ENCODE data around the gene ANKRD31.

DNA sequence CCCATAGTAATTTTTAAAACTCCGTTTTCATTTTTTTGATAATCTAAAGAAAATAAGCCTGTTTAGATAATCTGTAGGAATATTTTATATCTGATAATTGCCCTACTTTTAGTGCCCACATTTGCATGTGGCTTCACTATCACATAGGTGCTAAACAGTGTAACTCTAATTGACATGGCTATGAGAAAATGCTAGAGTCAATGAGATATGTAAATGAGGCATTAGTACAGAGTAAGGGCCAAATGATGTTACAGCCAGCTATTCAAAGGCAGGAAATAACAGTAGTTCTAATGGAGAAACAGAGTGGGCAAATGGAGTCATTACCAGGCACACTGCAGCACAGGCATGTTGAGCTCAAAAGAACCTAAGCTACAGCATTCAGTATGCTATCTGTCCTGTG lies 147.0 kb downstream of the ANKRD31 start:
- TF ChIP-seq, protein P1, sequence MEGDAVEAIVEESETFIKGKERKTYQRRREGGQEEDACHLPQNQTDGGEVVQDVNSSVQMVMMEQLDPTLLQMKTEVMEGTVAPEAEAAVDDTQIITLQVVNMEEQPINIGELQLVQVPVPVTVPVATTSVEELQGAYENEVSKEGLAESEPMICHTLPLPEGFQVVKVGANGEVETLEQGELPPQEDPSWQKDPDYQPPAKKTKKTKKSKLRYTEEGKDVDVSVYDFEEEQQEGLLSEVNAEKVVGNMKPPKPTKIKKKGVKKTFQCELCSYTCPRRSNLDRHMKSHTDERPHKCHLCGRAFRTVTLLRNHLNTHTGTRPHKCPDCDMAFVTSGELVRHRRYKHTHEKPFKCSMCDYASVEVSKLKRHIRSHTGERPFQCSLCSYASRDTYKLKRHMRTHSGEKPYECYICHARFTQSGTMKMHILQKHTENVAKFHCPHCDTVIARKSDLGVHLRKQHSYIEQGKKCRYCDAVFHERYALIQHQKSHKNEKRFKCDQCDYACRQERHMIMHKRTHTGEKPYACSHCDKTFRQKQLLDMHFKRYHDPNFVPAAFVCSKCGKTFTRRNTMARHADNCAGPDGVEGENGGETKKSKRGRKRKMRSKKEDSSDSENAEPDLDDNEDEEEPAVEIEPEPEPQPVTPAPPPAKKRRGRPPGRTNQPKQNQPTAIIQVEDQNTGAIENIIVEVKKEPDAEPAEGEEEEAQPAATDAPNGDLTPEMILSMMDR (IDR thresholded peaks at IDR 0.05) = no peak
- TF ChIP-seq POLR2A (IDR thresholded peaks at IDR 0.05) = no peak

All from adrenal gland (tissue), 5 donors.